Breast epithelium (tissue), 3 donors: ENCODE data around the gene SNCB.

Source experiments
- POLR2A ChIP-seq: fragments of 450-650 bp; IDR thresholded peaks from one replicate; pipeline ENCODE4 v1.6.1; 2016; ENCODE audit warnings: antibody characterized with exemption, mild to moderate bottlenecking, moderate library complexity
- POLR2AphosphoS5 ChIP-seq, 3 donors: sonication (generic); formaldehyde crosslinking; IDR thresholded peaks; one replicate each; pipeline ENCODE4 v1.6.1; 2017; ENCODE audit warnings: antibody characterized with exemption in 3 of 3
- TF ChIP-seq, protein P1 (sequence below), 3 donors: fragments of 450-650 bp; IDR thresholded peaks; one replicate each; pipeline ENCODE4 v1.5.1; 2016 to 2017; ENCODE audit warnings: antibody characterized with exemption in 3 of 3, mild to moderate bottlenecking in 3 of 3, moderate library complexity in 3 of 3

DNA sequence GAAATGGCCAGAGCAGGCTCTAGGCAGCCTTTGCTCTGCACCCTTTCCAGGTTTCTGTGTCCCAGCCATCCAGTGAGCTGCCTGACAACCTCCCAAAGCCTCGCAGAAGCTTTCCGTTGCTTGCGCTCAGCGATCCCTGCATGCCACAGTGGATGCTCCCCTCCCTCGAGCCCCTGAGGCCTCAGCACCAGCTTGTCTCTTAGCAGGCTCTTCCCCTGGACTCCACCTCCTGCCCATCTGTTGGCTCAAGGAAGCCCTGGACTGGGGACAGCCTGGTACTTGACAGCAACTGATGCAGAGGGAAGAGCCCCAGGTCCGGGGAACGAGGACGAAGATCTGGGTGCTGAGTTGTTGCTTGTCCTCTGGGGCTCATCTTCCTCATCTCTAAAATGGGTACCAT is 40.1 kb upstream of the SNCB start:
- TF ChIP-seq POLR2AphosphoS5 (IDR thresholded peaks at IDR 0.05) (no peak), POLR2A (no peak)
- TF ChIP-seq, protein P1, sequence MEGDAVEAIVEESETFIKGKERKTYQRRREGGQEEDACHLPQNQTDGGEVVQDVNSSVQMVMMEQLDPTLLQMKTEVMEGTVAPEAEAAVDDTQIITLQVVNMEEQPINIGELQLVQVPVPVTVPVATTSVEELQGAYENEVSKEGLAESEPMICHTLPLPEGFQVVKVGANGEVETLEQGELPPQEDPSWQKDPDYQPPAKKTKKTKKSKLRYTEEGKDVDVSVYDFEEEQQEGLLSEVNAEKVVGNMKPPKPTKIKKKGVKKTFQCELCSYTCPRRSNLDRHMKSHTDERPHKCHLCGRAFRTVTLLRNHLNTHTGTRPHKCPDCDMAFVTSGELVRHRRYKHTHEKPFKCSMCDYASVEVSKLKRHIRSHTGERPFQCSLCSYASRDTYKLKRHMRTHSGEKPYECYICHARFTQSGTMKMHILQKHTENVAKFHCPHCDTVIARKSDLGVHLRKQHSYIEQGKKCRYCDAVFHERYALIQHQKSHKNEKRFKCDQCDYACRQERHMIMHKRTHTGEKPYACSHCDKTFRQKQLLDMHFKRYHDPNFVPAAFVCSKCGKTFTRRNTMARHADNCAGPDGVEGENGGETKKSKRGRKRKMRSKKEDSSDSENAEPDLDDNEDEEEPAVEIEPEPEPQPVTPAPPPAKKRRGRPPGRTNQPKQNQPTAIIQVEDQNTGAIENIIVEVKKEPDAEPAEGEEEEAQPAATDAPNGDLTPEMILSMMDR (IDR thresholded peaks at IDR 0.05) = no peak
